Astrocyte (in vitro differentiated cells and primary cell): ENCODE data around the gene C3orf85.

ENCODE experiments used
- CTCF ChIP-seq: IDR thresholded peaks from 2 replicates; pipeline ENCODE4 v1.5.1; 2011; ENCODE audit warnings: low read depth, mild to moderate bottlenecking, inconsistent platforms, low read length, moderate library complexity; ENCODE audit not compliant: insufficient read depth
- EZH2 ChIP-seq: IDR thresholded peaks from 2 replicates; pipeline ENCODE4 v1.6.1; 2012; ENCODE audit warnings: mild to moderate bottlenecking, low read length, inconsistent platforms; ENCODE audit not compliant: insufficient read depth

- TF ChIP-seq CTCF: no peak
- no peak for TF ChIP-seq EZH2
These were observed 10.6 kb upstream of the C3orf85 start for GRCh38 chr3:109125902-109126301.
